ENCODE data around the gene LRCH2.

The LRCH2 gene

GRCh38 chrX:115067812-115068211, 166.1 kb downstream of the LRCH2 start:
- no peak for TF ChIP-seq CTCF (IDR thresholded peaks at IDR 0.05; ENCODE audit: low read depth, low read length)
- no peak for TF ChIP-seq EZH2phosphoT487 (IDR thresholded peaks at IDR 0.05; ENCODE audit: low read depth)
- no peaks in the 10 kb centered on the region for H4K20me1 ChIP-seq (ENCODE audit: insufficient read depth, low read length)
- no peaks in the 10 kb centered on the region for H3K36me3 ChIP-seq (replicated peaks; ENCODE audit: low read depth, low read length)
- no peaks in the 10 kb centered on the region for H3K27me3 ChIP-seq (ENCODE audit: low read depth, low read length)
- no peaks in the 10 kb centered on the region for H3K4me1 ChIP-seq (ENCODE audit: low read length)
- no peaks in the 10 kb centered on the region for H3K79me2 ChIP-seq (ENCODE audit: low read length)
- H3K4me3 ChIP-seq (ENCODE audit: low read length), result no peak overlapping the region
- H3K4me2 ChIP-seq (ENCODE audit: low read length), result no peak overlapping the region
- H3K9me3 ChIP-seq (ENCODE audit: insufficient read depth, low read length), result no peaks in the 10 kb centered on the region
- no peak overlapping the region for H3K9ac ChIP-seq (ENCODE audit: low read length)
- H3K27ac ChIP-seq (ENCODE audit: low read length), result no peak overlapping the region
- no peak overlapping the region for H2AFZ ChIP-seq (ENCODE audit: low read depth, low read length)

DNA sequence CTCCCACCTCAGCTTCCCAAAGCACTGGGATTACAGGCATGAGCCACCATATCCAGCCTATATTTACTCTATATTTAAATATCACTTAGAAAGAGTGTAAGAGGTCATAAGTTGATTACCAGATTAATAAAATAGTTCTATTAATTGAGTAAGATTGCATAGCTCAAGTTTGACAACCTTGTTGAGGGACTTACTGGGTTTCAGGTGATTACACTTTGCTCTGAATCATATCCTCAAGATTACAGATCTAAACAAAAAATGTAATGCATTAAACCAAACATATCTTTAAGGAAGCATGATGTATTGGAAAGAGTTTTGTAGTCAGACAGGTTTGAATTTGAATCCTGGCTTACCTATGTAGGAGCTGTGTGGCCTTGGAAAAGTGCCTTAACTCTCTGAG, 168.6 kb downstream of the LRCH2 start:
- Histone ChIP-seq H3K4me3 (ENCODE audit: low read length) (no peak overlapping the region), H3K9ac (ENCODE audit: low read length) (no peak overlapping the region), H3K4me1 (ENCODE audit: low read length) (no peaks in the 10 kb centered on the region), H3K9me3 (ENCODE audit: insufficient read depth, low read length) (no peaks in the 10 kb centered on the region), H3K27me3 (ENCODE audit: low read depth, low read length) (no peaks in the 10 kb centered on the region), H3K36me3 (replicated peaks; ENCODE audit: low read depth, low read length) (no peaks in the 10 kb centered on the region), H3K79me2 (ENCODE audit: low read length) (no peaks in the 10 kb centered on the region), H2AFZ (ENCODE audit: low read depth, low read length) (no peak overlapping the region), H4K20me1 (ENCODE audit: insufficient read depth, low read length) (no peaks in the 10 kb centered on the region), H3K4me2 (ENCODE audit: low read length) (no peak overlapping the region), H3K27ac (ENCODE audit: low read length) (no peak overlapping the region)
- TF ChIP-seq EZH2phosphoT487 (IDR thresholded peaks at IDR 0.05; ENCODE audit: low read depth), result no peak
- TF ChIP-seq CTCF (IDR thresholded peaks at IDR 0.05; ENCODE audit: low read depth, low read length), result no peak
